IMR-90 (cell line): ENCODE measurements around the gene FBXO3. TPM values are rescaled to one million over a fixed set of nuclear protein-coding genes. Genes with fewer than 3 reads are reported as not detected.

Experiments used
- ATAC-seq: fragments of 200-7000 bp; cut with Tn5 transposase; 2 replicates; pipeline ENCODE4 v1.9.1; 2020; ENCODE audit warnings: low read depth, mild to moderate bottlenecking, moderate library complexity
- BruUV-seq: library from RNA; stranded (reverse); fragments of 400-500 nt; replicated peaks from 2 replicates; lab custom pipeline; 2021; lab: Mats Ljungman, UMichigan
- CTCF ChIA-PET: fragments of 300-600 bp; formaldehyde crosslinking; extraction: SDS; loops from one replicate; lab custom pipeline; 2021; ENCODE audit warnings: antibody characterized with exemption; lab: Yijun Ruan, JAX
- POLR2A ChIA-PET: fragments of 300-600 bp; sonication (Branson Sonifier 250); formaldehyde crosslinking; loops from one replicate; lab custom pipeline; 2022; ENCODE audit warnings: antibody characterized with exemption; ENCODE audit not compliant: unreplicated experiment; lab: Charles Lee
- DNase-seq: peaks from one replicate; pipeline ENCODE4 v3.0.0; 2013
- H2AFZ ChIP-seq: replicated peaks from 2 replicates; pipeline ENCODE3; 2013; ENCODE audit warnings: low read length, mild to moderate bottlenecking; ENCODE audit not compliant: poor library complexity
- H2AK5ac ChIP-seq: 2 replicates; pipeline ENCODE4 v1.6.1; 2013; ENCODE audit warnings: low read depth, low read length, inconsistent platforms
- H2AK9ac ChIP-seq: replicated peaks from 2 replicates; pipeline ENCODE3; 2013; ENCODE audit warnings: mild to moderate bottlenecking, low read depth, low read length, moderate library complexity; ENCODE audit not compliant: poor library complexity
- H2BK120ac ChIP-seq: 2 replicates; pipeline ENCODE4 v1.6.1; 2013; ENCODE audit warnings: low read depth, low read length, inconsistent platforms
- H2BK15ac ChIP-seq: 3 replicates; pipeline ENCODE4 v1.6.1; 2013; ENCODE audit warnings: low read depth, low read length, inconsistent platforms
- H2BK20ac ChIP-seq: 2 replicates; pipeline ENCODE4 v1.6.1; 2013; ENCODE audit warnings: low read depth, mild to moderate bottlenecking, inconsistent platforms, low read length, moderate library complexity
- H2BK5ac ChIP-seq: 2 replicates; pipeline ENCODE4 v1.6.1; 2013; ENCODE audit warnings: mild to moderate bottlenecking, low read depth, low read length, inconsistent platforms; ENCODE audit not compliant: poor library complexity, severe bottlenecking
- H3K14ac ChIP-seq: replicated peaks from 2 replicates; pipeline ENCODE4 v1.6.1; 2013; ENCODE audit warnings: low read depth, low read length, inconsistent platforms
- H3K18ac ChIP-seq: 2 replicates; pipeline ENCODE4 v1.6.1; 2013; ENCODE audit warnings: low read depth, low read length, control low read depth
- H3K23ac ChIP-seq: 2 replicates; pipeline ENCODE4 v1.6.1; 2013; ENCODE audit warnings: low read depth, low read length, inconsistent platforms
- H3K27ac ChIP-seq: 2 replicates; pipeline ENCODE4 v1.5.1; 2013; ENCODE audit warnings: mild to moderate bottlenecking, control low read depth, low read length; ENCODE audit not compliant: insufficient read depth
- H3K27me3 ChIP-seq: 2 replicates; pipeline ENCODE4 v1.6.1; 2013; ENCODE audit warnings: low read length; ENCODE audit not compliant: control insufficient read depth, insufficient read depth
- H3K36me3 ChIP-seq: 2 replicates; pipeline ENCODE4 v1.6.1; 2013; ENCODE audit warnings: low read length, mixed read lengths; ENCODE audit not compliant: control insufficient read depth, insufficient read depth
- H3K4ac ChIP-seq: 2 replicates; pipeline ENCODE4 v1.6.1; 2013; ENCODE audit warnings: low read depth, low read length, inconsistent platforms
- H3K4me1 ChIP-seq: 2 replicates; pipeline ENCODE4 v1.6.1; 2013; ENCODE audit warnings: low read length, mixed read lengths; ENCODE audit not compliant: control insufficient read depth, insufficient read depth
- H3K4me2 ChIP-seq: 2 replicates; pipeline ENCODE4 v1.6.1; 2013; ENCODE audit warnings: low read depth, mild to moderate bottlenecking, control low read depth, low read length, moderate library complexity
- H3K4me3 ChIP-seq: 2 replicates; pipeline ENCODE4 v1.5.1; 2013; ENCODE audit warnings: low read depth, mild to moderate bottlenecking, control low read depth, low read length, moderate library complexity; ENCODE audit not compliant: insufficient read depth
- H3K56ac ChIP-seq: 2 replicates; pipeline ENCODE4 v1.6.1; 2013; ENCODE audit warnings: low read length, inconsistent platforms; ENCODE audit not compliant: insufficient read depth; ENCODE audit errors: extremely low read depth
- H3K79me1 ChIP-seq, 2 experiments: 2 replicates each; pipeline ENCODE4 v1.6.1; 2013; ENCODE audit warnings: low read length in 2 of 2, inconsistent platforms in 1 of 2, low read depth in 1 of 2
- H3K9ac ChIP-seq: 2 replicates; pipeline ENCODE4 v1.6.1; 2013; ENCODE audit warnings: low read depth, low read length, control low read depth
- H3K9me1 ChIP-seq: 2 replicates; pipeline ENCODE4 v1.6.1; 2013; ENCODE audit warnings: low read length, inconsistent platforms; ENCODE audit not compliant: insufficient read depth
- H3K9me3 ChIP-seq: 2 replicates; pipeline ENCODE4 v1.6.1; 2013; ENCODE audit warnings: low read length; ENCODE audit not compliant: control insufficient read depth, insufficient read depth
- H4K20me1 ChIP-seq: 2 replicates; pipeline ENCODE4 v1.6.1; 2013; ENCODE audit warnings: low read length, inconsistent platforms; ENCODE audit not compliant: insufficient read depth
- H4K5ac ChIP-seq: 2 replicates; pipeline ENCODE4 v1.6.1; 2013; ENCODE audit warnings: mild to moderate bottlenecking, low read depth, low read length, control low read depth
- H4K8ac ChIP-seq, 2 experiments: 2 replicates each; pipeline ENCODE4 v1.6.1; 2013; ENCODE audit warnings: low read depth in 2 of 2, low read length in 2 of 2, control low read depth in 1 of 2, inconsistent platforms in 1 of 2
- H4K91ac ChIP-seq: 2 replicates; pipeline ENCODE4 v1.6.1; 2013; ENCODE audit warnings: low read depth, low read length, inconsistent platforms; ENCODE audit not compliant: insufficient read depth
- MAZ ChIP-seq: IDR thresholded peaks from 2 replicates; pipeline ENCODE4 v1.6.1; 2012; ENCODE audit warnings: low read depth, mild to moderate bottlenecking, low read length, improper control_type of control experiment, moderate library complexity, borderline replicate concordance
- WGBS, 2 experiments: methylation state at CpG; one replicate each; pipeline versions ENCODE4 v1.1.5 to v1.1.7; 2013; ENCODE audit warnings: missing lambda C conversion rate in 2 of 2; ENCODE audit not compliant: insufficient read length in 1 of 2; ENCODE audit errors: extremely low coverage in 2 of 2; 5-methylcytosine and 5-hydroxymethylcytosine counted together
- dilution Hi-C: fragments of 300-500 bp; cut with HindIII; formaldehyde crosslinking; loops from one replicate; pipeline ENCODE4 v1.14.3; 2018; ENCODE audit warnings: low sequenced_read_pairs; ENCODE audit not compliant: unreplicated experiment
- in situ Hi-C: fragments of 300-500 bp; cut with MboI; formaldehyde crosslinking; loops from 3 replicates; pipeline ENCODE4 v1.14.3; 2019; ENCODE audit warnings: low sequenced_read_pairs, inconsistent platforms, mixed read lengths
- intact Hi-C: fragments of 100-400 bp; cut with micrococcal nuclease; formaldehyde crosslinking; loops from 2 replicates; pipeline ENCODE4 v1.10.0; 2022
- polyA plus RNA-seq, 3 experiments: library from polyadenylated mRNA; depleted of rRNA; stranded (reverse); fragments of >200 nt; gene quantifications; 2 replicates each; pipeline ENCODE4 v1.2.3, GENCODE V29; 2012; ENCODE audit warnings: low replicate concordance in 1 of 3
- total RNA-seq: library from RNA; depleted of rRNA; stranded (reverse); fragments of >200 nt; gene quantifications from 2 replicates; pipeline ENCODE4 v1.2.3, GENCODE V29; 2012

The FBXO3 gene
- total and polyA plus RNA-seq, 2 of the 4 experiments (the other 2 are of a cell fraction) = 26.2 to 51.1 TPM

- BruUV-seq = no TSS peak
- no peak overlapping the region for H3K9ac ChIP-seq
- no peak overlapping the region for H2AK5ac ChIP-seq
- H4K5ac ChIP-seq = no peak overlapping the region
- peaks cover 11% of the 10 kb centered on the region for H3K9me1 ChIP-seq
- H4K20me1 ChIP-seq = peaks cover 5% of the 10 kb centered on the region; the same call in 1 of the 2 replicates
- in situ Hi-C loops = no loop called here
- no peak for ATAC-seq
- H3K36me3 ChIP-seq = peaks cover 15% of the 10 kb centered on the region
- peaks cover 15 to 16% of the 10 kb centered on the region in 2 experiments for H3K79me1 ChIP-seq
- intact Hi-C loops = no loop called here
- no peak overlapping the region for H4K8ac ChIP-seq
- no peak overlapping the region for H4K91ac ChIP-seq
- no peak overlapping the region for H3K56ac ChIP-seq
- no peak overlapping the region for H2BK120ac ChIP-seq
- DNase-seq = no peak
- H3K4me1 ChIP-seq = peaks cover 4% of the 10 kb centered on the region; the same call in 1 of the 2 replicates
- WGBS, 2 experiments = no CpG with 5 or more reads among the region's 4 CpGs
- TF ChIP-seq MAZ = no peak
- H3K27me3 ChIP-seq = no peaks in the 10 kb centered on the region
- no peak overlapping the region for H3K4me3 ChIP-seq
- no peak overlapping the region for H3K27ac ChIP-seq
- H2BK15ac ChIP-seq = no peak overlapping the region
- no peak overlapping the region for H3K4me2 ChIP-seq
- dilution Hi-C loops = no loop called here
- H3K14ac ChIP-seq = no peak overlapping the region
- H2AK9ac ChIP-seq = no peak overlapping the region
- no peaks in the 10 kb centered on the region for H3K9me3 ChIP-seq
- POLR2A ChIA-PET = no interaction called here
- H3K18ac ChIP-seq = no peak overlapping the region
- CTCF ChIA-PET = interaction anchor here (1.1 to 1.4 kb wide), 2 partner anchors 9 to 13 kb away, joined by 4 to 6 read pairs; no protein-coding TSS in a partner anchor
- H2BK20ac ChIP-seq = no peak overlapping the region
- no peak overlapping the region for H3K4ac ChIP-seq
- H2AFZ ChIP-seq = no peak overlapping the region
- H3K23ac ChIP-seq = no peak overlapping the region
- no peak overlapping the region for H2BK5ac ChIP-seq
These were observed 6.7 kb downstream of the FBXO3 start for GRCh38 chr11:33767624-33768023.
